Activated effector memory CD4-positive, alpha-beta T cell treated with Interleukin-2 at 50 U/mL for 16 hours (primary cell): ENCODE data around the gene MAGI1.

ENCODE experiments used
- DNase-seq: peaks from one replicate; pipeline ENCODE4 v3.0.0-alpha.2; 2020

The MAGI1 gene

GRCh38 chr3:65497846-65498245 lies 540.9 kb downstream of the MAGI1 start:
- DNase-seq: no peak

- no peak for DNase-seq
Measured at GRCh38 chr3:65497236-65497635, 541.5 kb downstream of the MAGI1 start.

GRCh38 chr3:65493938-65494337 lies 544.8 kb downstream of the MAGI1 start:
- DNase-seq: no peak

GRCh38 chr3:65493371-65493882 lies 545.3 kb downstream of the MAGI1 start:
- DNase-seq: no peak

GRCh38 chr3:65492249-65492648 lies 546.5 kb downstream of the MAGI1 start:
- no peak for DNase-seq

- DNase-seq: no peak
Measured at GRCh38 chr3:65490114-65490513, 548.6 kb downstream of the MAGI1 start.

- DNase-seq: no peak
Measured at GRCh38 chr3:65489253-65489652, 549.5 kb downstream of the MAGI1 start.

GRCh38 chr3:65485826-65486469 lies 552.8 kb downstream of the MAGI1 start:
- no peak for DNase-seq

- no peak for DNase-seq
Measured at GRCh38 chr3:65484964-65485363, 553.8 kb downstream of the MAGI1 start.

GRCh38 chr3:65483480-65483879 lies 555.2 kb downstream of the MAGI1 start:
- DNase-seq: no peak

- no peak for DNase-seq
Measured at GRCh38 chr3:65483011-65483410, 555.7 kb downstream of the MAGI1 start.

- no peak for DNase-seq
Measured at GRCh38 chr3:65481085-65481484, 557.6 kb downstream of the MAGI1 start.

- DNase-seq: no peak
Measured at GRCh38 chr3:65479990-65480389, 558.7 kb downstream of the MAGI1 start.

GRCh38 chr3:65478551-65479500 lies 559.9 kb downstream of the MAGI1 start:
- DNase-seq: no peak

GRCh38 chr3:65473736-65474135 lies 565.0 kb downstream of the MAGI1 start:
- no peak for DNase-seq

GRCh38 chr3:65472501-65472900 lies 566.2 kb downstream of the MAGI1 start:
- DNase-seq: no peak

- DNase-seq: no peak
Measured at GRCh38 chr3:65466300-65466988, 572.3 kb downstream of the MAGI1 start.

- no peak for DNase-seq
Measured at GRCh38 chr3:65449841-65450428, 588.8 kb downstream of the MAGI1 start.

- DNase-seq: no peak
Measured at GRCh38 chr3:65448120-65448519, 590.6 kb downstream of the MAGI1 start.

GRCh38 chr3:65445573-65446169 lies 593.0 kb downstream of the MAGI1 start:
- no peak for DNase-seq

- no peak for DNase-seq
Measured at GRCh38 chr3:65444447-65444815, 594.3 kb downstream of the MAGI1 start.

- DNase-seq: no peak
Measured at GRCh38 chr3:65443739-65444446, 594.8 kb downstream of the MAGI1 start.
